Body of pancreas (tissue), 4 donors: ENCODE measurements around the gene TRIAP1.

Experiments used
- CTCF ChIP-seq, 7 experiments: fragments of 450-650 bp in 4 of 7; fragments of 200-600 bp in 3 of 7; sonication (generic) in 3 of 7; IDR thresholded peaks; one replicate each; pipeline ENCODE4 v1.5.1; 2016 to 2019; ENCODE audit warnings: antibody characterized with exemption in 7 of 7
- POLR2A ChIP-seq, 3 donors: fragments of 450-650 bp; IDR thresholded peaks; one replicate each; pipeline ENCODE4 v1.6.1; 2016; ENCODE audit warnings: antibody characterized with exemption in 3 of 3, mild to moderate bottlenecking in 2 of 3

DNA sequence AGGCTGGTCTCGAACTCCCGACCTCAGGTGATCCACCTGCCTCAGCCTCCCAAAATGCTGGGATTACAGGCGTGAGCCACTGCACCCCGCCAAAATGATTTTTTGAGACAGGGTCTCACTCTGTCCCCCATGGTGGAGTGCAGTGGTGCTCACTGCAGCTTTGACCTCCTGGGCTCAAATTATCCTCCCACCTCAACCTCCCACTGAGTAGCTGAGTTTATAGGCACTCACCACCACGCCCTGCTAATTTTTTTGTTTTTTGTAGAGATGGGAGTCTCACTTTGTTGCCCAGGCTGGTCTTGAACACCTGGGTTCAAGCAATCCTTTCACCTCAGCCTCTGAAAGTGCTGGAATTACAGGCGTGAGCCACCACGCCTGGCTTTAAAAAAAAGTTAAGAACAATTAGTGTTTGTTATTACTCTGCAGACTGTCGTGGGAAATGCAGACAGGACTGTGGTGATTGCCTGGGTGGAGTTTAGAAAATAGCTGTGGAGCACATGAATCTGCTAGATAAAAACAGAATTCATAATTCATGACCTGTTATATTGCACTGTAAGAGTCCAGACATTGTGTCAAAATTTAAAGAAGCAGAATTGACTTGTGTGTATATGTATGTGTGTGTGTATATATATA is 17.5 kb downstream of the TRIAP1 start:
- TF ChIP-seq CTCF (IDR thresholded peaks at IDR 0.05) (no peak), POLR2A (IDR thresholded peaks at IDR 0.05) (no peak)
